GM12878 (cell line): Measurements from ENCODE around the gene DCAF4. TPM values are rescaled to one million over a fixed set of nuclear protein-coding genes. Genes with fewer than 3 reads are reported as not detected.

Experiments used
- ATAC-seq: fragments of 200-7000 bp; cut with Tn5 transposase; 3 replicates; pipeline ENCODE4 v1.9.1; 2020; ENCODE audit warnings: mild to moderate bottlenecking, moderate library complexity
- BruUV-seq: library from RNA; stranded (reverse); fragments of 400-500 nt; replicated peaks from 2 replicates; lab custom pipeline; 2021; lab: Mats Ljungman, UMichigan
- CTCF ChIA-PET: fragments of 300-600 bp; sonication (Branson Sonifier 250); formaldehyde crosslinking; extraction: SDS; loops from one replicate; lab custom pipeline; 2021; ENCODE audit warnings: inconsistent platforms; lab: Yijun Ruan, JAX
- POLR2A ChIA-PET: fragments of 350-600 bp; formaldehyde crosslinking; extraction: SDS; loops from one replicate; lab custom pipeline; 2021; ENCODE audit warnings: inconsistent platforms; lab: Charles Lee
- RAD21 ChIA-PET: fragments of 300-600 bp; sonication (Branson Sonifier 250); formaldehyde crosslinking; loops from one replicate; lab custom pipeline; 2023; ENCODE audit warnings: antibody characterized with exemption; ENCODE audit not compliant: unreplicated experiment; lab: Charles Lee
- SMC1A ChIA-PET: fragments of 300-600 bp; sonication (Branson Sonifier 250); formaldehyde crosslinking; loops from one replicate; lab custom pipeline; 2023; ENCODE audit not compliant: unreplicated experiment, uncharacterized antibody; lab: Charles Lee
- DNase-seq: peaks from one replicate; pipeline ENCODE4 v3.0.0-alpha.2; 2011; ENCODE audit warnings: low read depth, low spot score
- FAIRE-seq: peaks from 3 replicates; lab custom pipeline; 2011; peaks lifted over from hg19 to GRCh38; lab: Jason Lieb, UNC
- H2AFZ ChIP-seq: 2 replicates; pipeline ENCODE4 v1.6.0; 2011; ENCODE audit warnings: low read depth, low read length, control low read depth; ENCODE audit not compliant: control insufficient read depth
- H3K27ac ChIP-seq: 2 replicates; pipeline ENCODE4 v1.5.1; 2011; ENCODE audit warnings: control low read depth; ENCODE audit not compliant: control insufficient read depth, insufficient read depth
- H3K27me3 ChIP-seq, 2 experiments: replicated peaks in 1 of 2; 2 replicates each; pipeline versions ENCODE4 v1.6.0 to v1.6.1; 2011; ENCODE audit warnings: low read length in 1 of 2; ENCODE audit not compliant: control insufficient read depth in 2 of 2, insufficient read depth in 2 of 2
- H3K36me3 ChIP-seq, 2 experiments: 2 replicates each; pipeline ENCODE4 v1.5.1; 2011; ENCODE audit warnings: low read length in 1 of 2; ENCODE audit not compliant: control insufficient read depth in 2 of 2, insufficient read depth in 2 of 2
- H3K4me1 ChIP-seq: 2 replicates; pipeline ENCODE4 v1.6.1; 2011; ENCODE audit warnings: mild to moderate bottlenecking, low read length, moderate library complexity, mixed read lengths; ENCODE audit not compliant: control insufficient read depth, insufficient read depth
- H3K4me2 ChIP-seq: 2 replicates; pipeline ENCODE4 v1.6.0; 2011; ENCODE audit warnings: control low read depth; ENCODE audit not compliant: control insufficient read depth, insufficient read depth
- H3K4me3 ChIP-seq: fragments of 200-600 bp; sonication (generic); 2 replicates; pipeline ENCODE4 v1.5.1; 2016
- H3K79me2 ChIP-seq: 2 replicates; pipeline ENCODE4 v1.6.0; 2011; ENCODE audit warnings: low read length; ENCODE audit not compliant: control insufficient read depth, insufficient read depth
- H3K9ac ChIP-seq: 2 replicates; pipeline ENCODE4 v1.8.0; 2011; ENCODE audit warnings: low read length, control low read depth, mixed read lengths; ENCODE audit not compliant: control insufficient read depth, insufficient read depth
- H3K9me3 ChIP-seq: replicated peaks from 3 replicates; pipeline ENCODE4 v1.5.1; 2011; ENCODE audit warnings: mild to moderate bottlenecking, low read length; ENCODE audit not compliant: control insufficient read depth, insufficient read depth
- H4K20me1 ChIP-seq: 2 replicates; pipeline ENCODE4 v1.6.0; 2011; ENCODE audit not compliant: control insufficient read depth, insufficient read depth
- MYB ChIP-seq: fragments of 150-350 bp; IDR thresholded peaks from 2 replicates; pipeline ENCODE4 v1.6.1; 2014; ENCODE audit warnings: mild to moderate bottlenecking, low read depth, low read length, borderline replicate concordance
- NFYA ChIP-seq: IDR thresholded peaks from 2 replicates; pipeline ENCODE4 v1.6.1; 2011; ENCODE audit warnings: low read depth, mild to moderate bottlenecking, low read length, improper control_type of control experiment, borderline replicate concordance
- RAD21 ChIP-seq: IDR thresholded peaks from 2 replicates; pipeline ENCODE4 v1.6.1; 2011; ENCODE audit warnings: mild to moderate bottlenecking, low read depth, low read length, moderate library complexity; ENCODE audit not compliant: insufficient read depth
- WGBS: methylation state at CpG from one replicate; pipeline ENCODE4 v1.1.6; 2016; ENCODE audit warnings: low lambda C conversion rate; ENCODE audit not compliant: insufficient replicate concordance, insufficient coverage; ENCODE audit errors: missing lambda C conversion rate; 5-methylcytosine and 5-hydroxymethylcytosine counted together
- in situ Hi-C: fragments of 300-500 bp; cut with MboI; formaldehyde crosslinking; loops from 9 replicates; pipeline ENCODE4 v1.14.3; 2018; ENCODE audit warnings: mixed read lengths
- intact Hi-C: fragments of 100-400 bp; cut with micrococcal nuclease; formaldehyde crosslinking; loops from one replicate; pipeline ENCODE4 v1.14.2; 2022; ENCODE audit not compliant: unreplicated experiment
- polyA plus RNA-seq, 11 experiments: library from polyadenylated mRNA; depleted of rRNA in 4 of 11; unstranded in 6 of 11; stranded (reverse) in 5 of 11; fragments of >200 nt; fragmentation: Nextera tagmentation in 4 of 11; fragmentation: Illumina TruSeq in 1 of 11; extraction: Ambion mirVana in 4 of 11; extraction: Trizol in 1 of 11; gene quantifications; 1 replicate in 1 of 11; 2 replicates in 10 of 11; pipeline versions ENCODE4 v1.2.1 to v1.2.3, GENCODE V29; 2011 to 2016; ENCODE audit warnings: inconsistent platforms in 2 of 11, missing spikeins in 2 of 11, low read depth in 1 of 11
- total RNA-seq, 4 experiments: library from RNA; depleted of rRNA in 3 of 4; stranded (reverse); fragments of >200 nt in 3 of 4; fragmentation: Illumina TruSeq in 1 of 4; extraction: Trizol in 1 of 4; gene quantifications; 2 replicates each; pipeline versions ENCODE4 v1.2.1 to v1.2.3, GENCODE V29; 2013 to 2021
- TF ChIP-seq, protein P1 (sequence below): IDR thresholded peaks from 2 replicates; pipeline ENCODE4 v1.6.1; 2012; ENCODE audit warnings: low read depth, low read length, improper control_type of control experiment
- TF ChIP-seq, protein P2 (sequence below), 3 experiments: IDR thresholded peaks in 2 of 3; conservative IDR thresholded peaks in 1 of 3; 2 replicates each; pipeline ENCODE4 v1.5.1; 2011; ENCODE audit warnings: low read depth in 3 of 3, low read length in 3 of 3, mild to moderate bottlenecking in 3 of 3, control low read depth in 2 of 3, moderate library complexity in 2 of 3, inconsistent platforms in 1 of 3, mixed read lengths in 1 of 3; ENCODE audit not compliant: control insufficient read depth in 2 of 3, insufficient read depth in 1 of 3; ENCODE audit errors: extremely low read depth in 1 of 3
- TF ChIP-seq, protein P3 (sequence below): fragments of 450-650 bp; IDR thresholded peaks from 2 replicates; pipeline ENCODE4 v1.6.1; 2014; ENCODE audit warnings: mild to moderate bottlenecking

Gene DCAF4
- total and polyA plus RNA-seq, 10 of the 15 experiments (the other 5 are each of a cell fraction or from before 2014, with no cell fraction given) = 2.6 to 51.1 (median 21.0) TPM

DNA sequence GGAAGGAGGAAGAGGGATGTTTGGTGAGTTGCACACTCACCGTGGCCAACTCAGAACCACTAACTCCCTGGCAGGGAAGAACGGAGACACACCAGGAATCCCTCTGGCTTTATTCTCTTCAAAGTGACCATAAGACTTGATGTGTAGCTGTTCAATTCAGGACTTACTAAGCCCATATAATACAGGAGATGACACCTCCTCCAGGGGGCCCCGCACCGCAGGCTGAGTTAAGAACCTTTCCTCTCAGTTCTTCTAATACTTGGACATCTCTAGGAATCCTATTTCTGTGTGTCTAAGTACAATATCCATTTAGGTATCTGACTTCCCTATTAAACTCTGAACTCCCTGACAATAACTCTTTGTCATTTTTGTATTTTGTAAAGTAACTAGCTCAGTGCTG lies 49.5 kb downstream of the DCAF4 start:
- no peaks in the 10 kb centered on the region for H3K4me1 ChIP-seq
- H3K79me2 ChIP-seq = no peaks in the 10 kb centered on the region
- CTCF ChIA-PET = interaction anchor here (0.6 to 1.0 kb wide), 2 partner anchors 12 to 27 kb away, joined by 3 to 7 read pairs; no protein-coding TSS in a partner anchor
- no peak for DNase-seq
- no peaks in the 10 kb centered on the region for H3K9me3 ChIP-seq
- in situ Hi-C loops = no loop called here
- SMC1A ChIA-PET = interaction anchor here (0.6 to 1.0 kb wide), 2 partner anchors 9 to 496 kb away, joined by 3 read pairs; no protein-coding TSS in a partner anchor
- POLR2A ChIA-PET = no interaction called here
- no peaks in the 10 kb centered on the region for H3K27me3 ChIP-seq
- no TSS peak for BruUV-seq
- no peak for FAIRE-seq
- ATAC-seq = peak; percentile 44
- H3K4me2 ChIP-seq = no peak overlapping the region
- H4K20me1 ChIP-seq = no peaks in the 10 kb centered on the region
- WGBS = 84% methylated on average over 4 of the region's 4 CpGs
- H3K4me3 ChIP-seq = no peak overlapping the region
- no peak overlapping the region for H2AFZ ChIP-seq
- H3K9ac ChIP-seq = no peak overlapping the region
- H3K27ac ChIP-seq = no peak overlapping the region
- RAD21 ChIA-PET = no interaction called here
- TF ChIP-seq RAD21 (peak; percentile 28; the same call in 1 of the 2 replicates), MYB (no peak), NFYA (no peak)
- TF ChIP-seq, protein P1, sequence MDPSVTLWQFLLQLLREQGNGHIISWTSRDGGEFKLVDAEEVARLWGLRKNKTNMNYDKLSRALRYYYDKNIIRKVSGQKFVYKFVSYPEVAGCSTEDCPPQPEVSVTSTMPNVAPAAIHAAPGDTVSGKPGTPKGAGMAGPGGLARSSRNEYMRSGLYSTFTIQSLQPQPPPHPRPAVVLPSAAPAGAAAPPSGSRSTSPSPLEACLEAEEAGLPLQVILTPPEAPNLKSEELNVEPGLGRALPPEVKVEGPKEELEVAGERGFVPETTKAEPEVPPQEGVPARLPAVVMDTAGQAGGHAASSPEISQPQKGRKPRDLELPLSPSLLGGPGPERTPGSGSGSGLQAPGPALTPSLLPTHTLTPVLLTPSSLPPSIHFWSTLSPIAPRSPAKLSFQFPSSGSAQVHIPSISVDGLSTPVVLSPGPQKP = no peak
- TF ChIP-seq, protein P2, sequence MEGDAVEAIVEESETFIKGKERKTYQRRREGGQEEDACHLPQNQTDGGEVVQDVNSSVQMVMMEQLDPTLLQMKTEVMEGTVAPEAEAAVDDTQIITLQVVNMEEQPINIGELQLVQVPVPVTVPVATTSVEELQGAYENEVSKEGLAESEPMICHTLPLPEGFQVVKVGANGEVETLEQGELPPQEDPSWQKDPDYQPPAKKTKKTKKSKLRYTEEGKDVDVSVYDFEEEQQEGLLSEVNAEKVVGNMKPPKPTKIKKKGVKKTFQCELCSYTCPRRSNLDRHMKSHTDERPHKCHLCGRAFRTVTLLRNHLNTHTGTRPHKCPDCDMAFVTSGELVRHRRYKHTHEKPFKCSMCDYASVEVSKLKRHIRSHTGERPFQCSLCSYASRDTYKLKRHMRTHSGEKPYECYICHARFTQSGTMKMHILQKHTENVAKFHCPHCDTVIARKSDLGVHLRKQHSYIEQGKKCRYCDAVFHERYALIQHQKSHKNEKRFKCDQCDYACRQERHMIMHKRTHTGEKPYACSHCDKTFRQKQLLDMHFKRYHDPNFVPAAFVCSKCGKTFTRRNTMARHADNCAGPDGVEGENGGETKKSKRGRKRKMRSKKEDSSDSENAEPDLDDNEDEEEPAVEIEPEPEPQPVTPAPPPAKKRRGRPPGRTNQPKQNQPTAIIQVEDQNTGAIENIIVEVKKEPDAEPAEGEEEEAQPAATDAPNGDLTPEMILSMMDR (IDR thresholded peaks at IDR 0.05 in 2 of 3, conservative IDR thresholded peaks at IDR 0.05 in 1 of 3; ENCODE audit: control insufficient read depth in 2 of 3, extremely low read depth in 1 of 3, insufficient read depth in 1 of 3, low read depth in 3 of 3, low read length in 3 of 3) = peak in 2 of 3 experiments; percentile 4 to 27; a peak in 3 of 6 replicates
- TF ChIP-seq, protein P3, sequence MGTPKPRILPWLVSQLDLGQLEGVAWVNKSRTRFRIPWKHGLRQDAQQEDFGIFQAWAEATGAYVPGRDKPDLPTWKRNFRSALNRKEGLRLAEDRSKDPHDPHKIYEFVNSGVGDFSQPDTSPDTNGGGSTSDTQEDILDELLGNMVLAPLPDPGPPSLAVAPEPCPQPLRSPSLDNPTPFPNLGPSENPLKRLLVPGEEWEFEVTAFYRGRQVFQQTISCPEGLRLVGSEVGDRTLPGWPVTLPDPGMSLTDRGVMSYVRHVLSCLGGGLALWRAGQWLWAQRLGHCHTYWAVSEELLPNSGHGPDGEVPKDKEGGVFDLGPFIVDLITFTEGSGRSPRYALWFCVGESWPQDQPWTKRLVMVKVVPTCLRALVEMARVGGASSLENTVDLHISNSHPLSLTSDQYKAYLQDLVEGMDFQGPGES = no peak
- intact Hi-C loops = no loop called here
- peaks cover 9 to 21% of the 10 kb centered on the region in 2 experiments; a peak in 3 of 4 replicates for H3K36me3 ChIP-seq
